ENCODE measurements around the gene CAST.

DNA sequence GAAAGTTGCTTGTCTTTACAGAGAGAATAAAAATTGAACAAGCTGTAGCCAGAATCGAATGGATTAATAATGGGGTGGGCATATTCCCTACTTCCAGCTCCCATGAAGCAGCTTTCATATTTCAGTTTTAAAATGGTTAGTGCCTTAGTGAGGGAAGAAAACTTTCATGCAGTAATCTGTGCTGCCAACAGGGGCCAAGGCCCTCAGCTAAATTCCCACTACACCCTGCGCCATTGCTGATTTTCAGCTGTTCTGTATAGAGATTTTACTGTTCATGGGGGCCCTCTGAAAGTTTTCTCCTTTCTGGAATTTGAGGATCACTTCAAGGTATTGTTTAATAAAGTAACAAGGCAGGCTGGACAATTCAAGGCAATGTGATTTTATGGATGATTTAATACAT, 58.2 kb downstream of the CAST start:
- TF ChIP-seq CTCF (IDR thresholded peaks at IDR 0.05) (peak in 1 of 3 donors; percentile 11), POLR2AphosphoS5 (IDR thresholded peaks at IDR 0.05) (no peak)
